HepG2 (cell line): ENCODE results near the gene RABGAP1L. TPM values are rescaled to one million over a fixed set of nuclear protein-coding genes. Genes with fewer than 3 reads are reported as not detected.

Source experiments
- ATAC-seq: fragments of 200-7000 bp; cut with Tn5 transposase; 3 replicates; pipeline ENCODE4 v1.9.1; 2020; ENCODE audit warnings: mild to moderate bottlenecking, moderate library complexity
- BruUV-seq: library from RNA; stranded (reverse); fragments of 400-500 nt; replicated peaks from 2 replicates; lab custom pipeline; 2021; lab: Mats Ljungman, UMichigan
- CTCF ChIA-PET: fragments of 300-600 bp; formaldehyde crosslinking; extraction: SDS; loops from one replicate; lab custom pipeline; 2021; ENCODE audit warnings: low total read pairs, inconsistent platforms, low intra/inter-chr PET ratio; lab: Yijun Ruan, JAX
- POLR2A ChIA-PET: fragments of 350-600 bp; sonication (Branson Sonifier 250); formaldehyde crosslinking; loops from one replicate; lab custom pipeline; 2020; ENCODE audit warnings: antibody characterized with exemption, inconsistent platforms; lab: Yijun Ruan, JAX
- DNase-seq: peaks from one replicate; pipeline ENCODE4 v3.0.0-alpha.2; 2015; ENCODE audit warnings: low spot score
- FAIRE-seq: peaks from 3 replicates; lab custom pipeline; 2011; peaks lifted over from hg19 to GRCh38; lab: Jason Lieb, UNC
- H2AFZ ChIP-seq: one replicate; pipeline ENCODE4 v1.6.1; 2011; ENCODE audit warnings: low read length, inconsistent platforms
- H3K27ac ChIP-seq: fragments of 300-600 bp; 3 replicates; pipeline ENCODE4 v1.8.0; 2011; ENCODE audit warnings: mixed run types, mild to moderate bottlenecking, mixed read lengths, low read length, inconsistent platforms; ENCODE audit not compliant: insufficient read depth; ENCODE audit errors: extremely low read length
- H3K27me3 ChIP-seq, 2 experiments: fragments of 200-600 bp in 1 of 2; 2 replicates in 1 of 2; 3 replicates in 1 of 2; pipeline versions ENCODE4 v1.6.0 to v1.8.0; 2011; ENCODE audit warnings: low read length in 2 of 2, mild to moderate bottlenecking in 2 of 2, moderate library complexity in 2 of 2, inconsistent platforms in 1 of 2; ENCODE audit not compliant: insufficient read depth in 2 of 2, control insufficient read depth in 1 of 2
- H3K36me3 ChIP-seq, 2 experiments: fragments of 200-600 bp in 1 of 2; replicated peaks in 1 of 2; 2 replicates in 1 of 2; 3 replicates in 1 of 2; pipeline versions ENCODE4 v1.5.1 to v1.8.0; 2011; ENCODE audit warnings: low read length in 2 of 2, inconsistent platforms in 1 of 2; ENCODE audit not compliant: insufficient read depth in 2 of 2, control insufficient read depth in 1 of 2
- H3K4me1 ChIP-seq: 2 replicates; pipeline ENCODE4 v1.5.1; 2012; ENCODE audit warnings: low read length, inconsistent platforms; ENCODE audit not compliant: insufficient read depth
- H3K4me2 ChIP-seq: 2 replicates; pipeline ENCODE4 v1.6.0; 2011; ENCODE audit warnings: low read depth, low read length, inconsistent platforms
- H3K4me3 ChIP-seq, 3 experiments: fragments of 200-600 bp in 1 of 3; sonication (generic), shearing (Covaris generic) in 1 of 3; replicated peaks in 1 of 3; 2 replicates each; pipeline ENCODE4 v1.5.1; 2011 to 2016; ENCODE audit warnings: low read length in 3 of 3, inconsistent platforms in 2 of 3, low read depth in 2 of 3, mild to moderate bottlenecking in 2 of 3, control low read depth in 1 of 3, mixed read lengths in 1 of 3; ENCODE audit not compliant: insufficient read depth in 1 of 3
- H3K79me2 ChIP-seq: one replicate; pipeline ENCODE4 v1.6.1; 2011; ENCODE audit warnings: low read length, inconsistent platforms; ENCODE audit not compliant: insufficient read depth
- H3K9ac ChIP-seq: 2 replicates; pipeline ENCODE4 v1.6.0; 2011; ENCODE audit warnings: mild to moderate bottlenecking, low read depth, low read length, inconsistent platforms; ENCODE audit not compliant: insufficient read depth
- H3K9me3 ChIP-seq: 2 replicates; pipeline ENCODE4 v1.5.1; 2012; ENCODE audit warnings: mild to moderate bottlenecking, low read length
- H4K20me1 ChIP-seq: 2 replicates; pipeline ENCODE4 v1.6.0; 2011; ENCODE audit warnings: inconsistent platforms, mild to moderate bottlenecking, low read length, moderate library complexity; ENCODE audit not compliant: insufficient read depth
- ATF3 ChIP-seq: sonication (generic); formaldehyde crosslinking; IDR thresholded peaks from 2 replicates; pipeline ENCODE4 v1.4.0; 2020; ENCODE audit warnings: missing genetic modification reagents
- KDM5A ChIP-seq: fragments of 200-600 bp; sonication (generic); IDR thresholded peaks from 2 replicates; pipeline ENCODE4 v1.7.0; 2018; ENCODE audit warnings: antibody characterized with exemption, mild to moderate bottlenecking, low read length, borderline replicate concordance
- NFKB2 ChIP-seq: sonication (generic); formaldehyde crosslinking; IDR thresholded peaks from 2 replicates; pipeline ENCODE4 v1.4.0; 2020; ENCODE audit warnings: missing genetic modification reagents, borderline replicate concordance
- SNAPC4 ChIP-seq: sonication (generic); formaldehyde crosslinking; IDR thresholded peaks from 2 replicates; pipeline ENCODE4 v1.4.0; 2020; ENCODE audit warnings: mild to moderate bottlenecking, missing genetic modification reagents
- ZBTB33 ChIP-seq: sonication (generic); formaldehyde crosslinking; IDR thresholded peaks from 2 replicates; pipeline ENCODE4 v1.4.0; 2020; ENCODE audit warnings: missing genetic modification reagents
- ZEB1 ChIP-seq: IDR thresholded peaks from 2 replicates; pipeline ENCODE4 v1.6.1; 2012; ENCODE audit warnings: mild to moderate bottlenecking, low read depth, inconsistent platforms; ENCODE audit not compliant: insufficient replicate concordance
- ZIK1 ChIP-seq: sonication (generic); formaldehyde crosslinking; IDR thresholded peaks from 2 replicates; pipeline ENCODE4 v1.5.0; 2020; ENCODE audit warnings: mild to moderate bottlenecking, low read depth, missing genetic modification reagents, borderline replicate concordance
- ZNF143 ChIP-seq: sonication (generic); formaldehyde crosslinking; IDR thresholded peaks from 2 replicates; pipeline ENCODE4 v1.4.0; 2020; ENCODE audit warnings: missing genetic modification reagents
- ZNF24 ChIP-seq: fragments of 450-650 bp; IDR thresholded peaks from 2 replicates; pipeline ENCODE4 v1.6.1; 2017; ENCODE audit warnings: antibody characterized with exemption, mild to moderate bottlenecking
- ZNF737 ChIP-seq: sonication (generic); formaldehyde crosslinking; IDR thresholded peaks from 2 replicates; pipeline ENCODE4 v1.5.0; 2020; ENCODE audit warnings: missing genetic modification reagents, mild to moderate bottlenecking, borderline replicate concordance
- ZNF773 ChIP-seq: sonication (generic); formaldehyde crosslinking; IDR thresholded peaks from 2 replicates; pipeline ENCODE4 v1.4.0; 2020; ENCODE audit warnings: missing genetic modification reagents, borderline replicate concordance
- WGBS: methylation state at CpG from one replicate; pipeline ENCODE4 v1.1.6; 2017; ENCODE audit warnings: low lambda C conversion rate; 5-methylcytosine and 5-hydroxymethylcytosine counted together
- in situ Hi-C: cut with HindIII; loops from 2 replicates; pipeline ENCODE4 v1.10.0; 2017; ENCODE audit warnings: low pct_unique_long_range_greater_than_20kb; ENCODE audit not compliant: extremely low pct_ligation_motif_present
- intact Hi-C: fragments of 100-400 bp; cut with micrococcal nuclease; formaldehyde crosslinking; loops from one replicate; pipeline ENCODE4 v1.10.0; 2022; ENCODE audit not compliant: unreplicated experiment
- polyA plus RNA-seq, 8 experiments: library from polyadenylated mRNA; depleted of rRNA in 3 of 8; stranded (reverse) in 7 of 8; unstranded in 1 of 8; fragments of >200 nt; fragmentation: Illumina TruSeq in 4 of 8; extraction: Trizol in 4 of 8; gene quantifications; 2 replicates each; pipeline versions ENCODE4 v1.2.1 to v1.2.3, GENCODE V29; 2011 to 2016; ENCODE audit warnings: low read depth in 4 of 8, missing spikeins in 1 of 8, mixed read lengths in 1 of 8; ENCODE audit not compliant: insufficient read depth in 1 of 8
- total RNA-seq, 5 experiments: library from RNA; depleted of rRNA; stranded (reverse); fragments of >200 nt; fragmentation: Illumina TruSeq; extraction: Trizol; gene quantifications; 2 replicates each; pipeline ENCODE4 v1.2.3, GENCODE V29; 2016; ENCODE audit warnings: low read depth in 1 of 5

Gene RABGAP1L
- total and polyA plus RNA-seq, 2 of the 13 experiments (the other 11 are each of a cell fraction or from before 2014, with no cell fraction given) = 7.9 to 22.6 TPM

- Histone ChIP-seq H3K27me3 (no peaks in the 10 kb centered on the region), H3K4me3 (no peak overlapping the region), H3K27ac (no peak overlapping the region), H2AFZ (no peak overlapping the region)
- DNase-seq (peak; percentile 49), ATAC-seq (no peak)
- intact Hi-C loops (no loop called here), in situ Hi-C loops (no loop called here)
- 50% methylated on average over 4 of the region's 4 CpGs for WGBS
- 0 out of 2 replicates have a peak, but pooled peaks have one; percentile 25 for TF ChIP-seq ZBTB33 (CRISPR knock-in tag)
- 0 out of 2 replicates have a peak, but pooled peaks have one; percentile 21 for TF ChIP-seq ZNF143 (CRISPR knock-in tag)
- peak; percentile 42 for TF ChIP-seq ZEB1
- no peak for TF ChIP-seq ZNF737
- TF ChIP-seq, all 625 proteins: peak for 3
- no peaks in the 10 kb centered on the region for H3K9me3 ChIP-seq
- H3K9ac ChIP-seq = no peak overlapping the region
- ChIA-PET POLR2A (no interaction called here), CTCF (no interaction called here)
- 0 out of 2 replicates have a peak, but pooled peaks cover 7% of the 10 kb centered on the region for H3K4me1 ChIP-seq
- no peaks in the 10 kb centered on the region for H4K20me1 ChIP-seq
- H3K79me2 ChIP-seq = no peaks in the 10 kb centered on the region
- H3K36me3 ChIP-seq = no peaks in the 10 kb centered on the region
- no peak for FAIRE-seq
- H3K4me2 ChIP-seq = no peak overlapping the region
- no TSS peak for BruUV-seq
These were observed 716.0 kb downstream of the RABGAP1L start for GRCh38 chr1:174875306-174875705.

- Histone ChIP-seq H3K36me3 (no peaks in the 10 kb centered on the region), H3K79me2 (no peaks in the 10 kb centered on the region), H3K9me3 (no peaks in the 10 kb centered on the region), H3K4me3 (no peak overlapping the region), H3K4me1 (0 out of 2 replicates have a peak, but pooled peaks cover 7% of the 10 kb centered on the region), H3K27me3 (no peaks in the 10 kb centered on the region), H3K27ac (no peak overlapping the region), H3K4me2 (no peak overlapping the region), H4K20me1 (no peaks in the 10 kb centered on the region), H3K9ac (no peak overlapping the region), H2AFZ (no peak overlapping the region)
- in situ Hi-C loops (no loop called here), intact Hi-C loops (no loop called here)
- POLR2A ChIA-PET = no interaction called here
- no peak for ATAC-seq
- CTCF ChIA-PET = no interaction called here
- no peak for DNase-seq
- 90% methylated on average over 4 of the region's 4 CpGs for WGBS
- no peak for FAIRE-seq
- BruUV-seq = no TSS peak
- TF ChIP-seq ZNF773 (no peak), ZNF24 (no peak), NFKB2 (CRISPR knock-in tag) (no peak), ATF3 (no peak), ZIK1 (CRISPR knock-in tag) (no peak), SNAPC4 (CRISPR knock-in tag) (no peak), KDM5A (no peak)
These were observed 717.9 kb downstream of the RABGAP1L start for GRCh38 chr1:174877208-174877673.
